OCI-LY1 (cell line): ENCODE data around the gene ACAD8.
A peak's percentile ranks its signal among the peaks of the same experiment; 100 is the strongest.

Source experiments
- H2AFZ ChIP-seq: fragments of 200-600 bp; sonication (generic), shearing (Covaris generic); 2 replicates; pipeline ENCODE4 v1.6.0; 2014; ENCODE audit warnings: antibody characterized with exemption, mild to moderate bottlenecking, low read length
- H3F3A ChIP-seq: fragments of 200-600 bp; sonication (generic), shearing (Covaris generic); 2 replicates; pipeline ENCODE4 v1.6.0; 2014; ENCODE audit warnings: mild to moderate bottlenecking, antibody characterized with exemption, low read length, moderate library complexity; ENCODE audit not compliant: insufficient read depth
- H3K27ac ChIP-seq: fragments of 200-600 bp; sonication (generic); 2 replicates; pipeline ENCODE4 v1.5.1; 2014; ENCODE audit warnings: low read length, mixed run types, mild to moderate bottlenecking, low read depth; ENCODE audit not compliant: poor library complexity, severe bottlenecking
- H3K27me3 ChIP-seq: fragments of 200-600 bp; sonication (generic); 2 replicates; pipeline ENCODE4 v1.6.0; 2014; ENCODE audit warnings: antibody characterized with exemption, mild to moderate bottlenecking, low read length, moderate library complexity; ENCODE audit not compliant: insufficient read depth
- H3K36me3 ChIP-seq: fragments of 200-600 bp; sonication (generic); 2 replicates; pipeline ENCODE4 v1.6.1; 2014; ENCODE audit warnings: mild to moderate bottlenecking, antibody characterized with exemption, low read length, moderate library complexity, mixed read lengths; ENCODE audit not compliant: insufficient read depth
- H3K4me1 ChIP-seq: fragments of 200-600 bp; sonication (generic); 2 replicates; pipeline ENCODE4 v1.5.1; 2014; ENCODE audit warnings: mild to moderate bottlenecking, low read length, moderate library complexity; ENCODE audit not compliant: insufficient read depth, severe bottlenecking
- H3K4me2 ChIP-seq: fragments of 200-600 bp; sonication (generic), shearing (Covaris generic); 2 replicates; pipeline ENCODE4 v1.6.1; 2014; ENCODE audit warnings: low read length
- H3K4me3 ChIP-seq: fragments of 200-600 bp; sonication (generic); 2 replicates; pipeline ENCODE4 v1.5.1; 2014; ENCODE audit warnings: low read length, low read depth, mild to moderate bottlenecking, mixed read lengths; ENCODE audit not compliant: poor library complexity, severe bottlenecking
- H3K79me2 ChIP-seq: fragments of 200-600 bp; shearing (Covaris generic); 2 replicates; pipeline ENCODE4 v1.6.1; 2016; ENCODE audit warnings: mixed run types, low read length, mixed read lengths; ENCODE audit not compliant: insufficient read depth
- H3K9ac ChIP-seq: fragments of 200-600 bp; sonication (generic), shearing (Covaris generic); 2 replicates; pipeline ENCODE4 v1.6.1; 2014; ENCODE audit warnings: mild to moderate bottlenecking, low read length, mixed read lengths
- H3K9me2 ChIP-seq: fragments of 200-600 bp; sonication (generic), shearing (Covaris generic); 2 replicates; pipeline ENCODE4 v1.6.1; 2014; ENCODE audit warnings: low read depth, mild to moderate bottlenecking, low read length, mixed read lengths
- H3K9me3 ChIP-seq: fragments of 200-600 bp; shearing (Covaris generic); 2 replicates; pipeline ENCODE4 v1.6.1; 2014; ENCODE audit warnings: low read length, mixed read lengths
- H4K20me1 ChIP-seq: fragments of 200-600 bp; sonication (generic), shearing (Covaris generic); 2 replicates; pipeline ENCODE4 v1.6.0; 2016; ENCODE audit warnings: mild to moderate bottlenecking, low read length; ENCODE audit not compliant: insufficient read depth
- EZH2 ChIP-seq: fragments of 200-600 bp; sonication (generic), shearing (Covaris generic); IDR thresholded peaks from 2 replicates; pipeline ENCODE4 v1.8.0; 2017; ENCODE audit warnings: borderline replicate concordance, mixed run types, mild to moderate bottlenecking, antibody characterized with exemption, low read length, moderate library complexity, mixed read lengths
- TF ChIP-seq, protein P1 (sequence below): fragments of 200-600 bp; sonication (generic), shearing (Covaris generic); IDR thresholded peaks from 2 replicates; pipeline ENCODE4 v1.5.1; 2017; ENCODE audit warnings: mild to moderate bottlenecking, antibody characterized with exemption, low read length, moderate library complexity, mixed read lengths

The ACAD8 gene

GRCh38 chr11:134223121-134223520 lies 30.2 kb upstream of the ACAD8 start:
- Histone ChIP-seq H3K36me3 (peaks cover 33% of the 10 kb centered on the region), H2AFZ (no peak overlapping the region), H3K4me1 (peaks cover 32% of the 10 kb centered on the region), H3F3A (no peaks in the 10 kb centered on the region), H3K4me3 (peak overlapping the region; percentile 90), H3K9ac (peak overlapping the region; percentile 77), H4K20me1 (no peaks in the 10 kb centered on the region), H3K4me2 (peak overlapping the region; percentile 95), H3K9me3 (no peaks in the 10 kb centered on the region), H3K79me2 (peaks cover 30% of the 10 kb centered on the region), H3K27me3 (peaks cover 11% of the 10 kb centered on the region; the same call in 1 of the 2 replicates), H3K27ac (no peak overlapping the region), H3K9me2 (no peaks in the 10 kb centered on the region)
- TF ChIP-seq EZH2, result no peak
- TF ChIP-seq, protein P1, sequence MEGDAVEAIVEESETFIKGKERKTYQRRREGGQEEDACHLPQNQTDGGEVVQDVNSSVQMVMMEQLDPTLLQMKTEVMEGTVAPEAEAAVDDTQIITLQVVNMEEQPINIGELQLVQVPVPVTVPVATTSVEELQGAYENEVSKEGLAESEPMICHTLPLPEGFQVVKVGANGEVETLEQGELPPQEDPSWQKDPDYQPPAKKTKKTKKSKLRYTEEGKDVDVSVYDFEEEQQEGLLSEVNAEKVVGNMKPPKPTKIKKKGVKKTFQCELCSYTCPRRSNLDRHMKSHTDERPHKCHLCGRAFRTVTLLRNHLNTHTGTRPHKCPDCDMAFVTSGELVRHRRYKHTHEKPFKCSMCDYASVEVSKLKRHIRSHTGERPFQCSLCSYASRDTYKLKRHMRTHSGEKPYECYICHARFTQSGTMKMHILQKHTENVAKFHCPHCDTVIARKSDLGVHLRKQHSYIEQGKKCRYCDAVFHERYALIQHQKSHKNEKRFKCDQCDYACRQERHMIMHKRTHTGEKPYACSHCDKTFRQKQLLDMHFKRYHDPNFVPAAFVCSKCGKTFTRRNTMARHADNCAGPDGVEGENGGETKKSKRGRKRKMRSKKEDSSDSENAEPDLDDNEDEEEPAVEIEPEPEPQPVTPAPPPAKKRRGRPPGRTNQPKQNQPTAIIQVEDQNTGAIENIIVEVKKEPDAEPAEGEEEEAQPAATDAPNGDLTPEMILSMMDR, result no peak

- Histone ChIP-seq H4K20me1 (no peaks in the 10 kb centered on the region), H3K4me2 (peak within 1 kb of the TSS; percentile 95), H3K4me3 (peak within 1 kb of the TSS; percentile 90), H3K9ac (peak within 1 kb of the TSS; percentile 86), H2AFZ (no peak within 1 kb of the TSS), H3K27ac (peak within 1 kb of the TSS; percentile 77), H3K27me3 (peaks cover 11% of the 10 kb centered on the region; the same call in 1 of the 2 replicates), H3K4me1 (peaks cover 32% of the 10 kb centered on the region), H3K36me3 (peaks cover 24% of the 10 kb centered on the region), H3K9me2 (no peaks in the 10 kb centered on the region), H3K79me2 (peaks cover 30% of the 10 kb centered on the region), H3K9me3 (no peaks in the 10 kb centered on the region), H3F3A (no peaks in the 10 kb centered on the region)
- TF ChIP-seq EZH2, result no peak
- TF ChIP-seq, protein P1, result no peak
Measured at GRCh38 chr11:134223836-134224709, 29.3 kb upstream of the ACAD8 start, which contains the start of the genes NCAPD3 and VPS26B. NCAPD3 (minus strand) TSS chr11:134223967; CDS start chr11:134223926, 41 bp downstream. VPS26B (plus strand) TSS chr11:134224671; CDS start chr11:134225123, 452 bp downstream.

DNA sequence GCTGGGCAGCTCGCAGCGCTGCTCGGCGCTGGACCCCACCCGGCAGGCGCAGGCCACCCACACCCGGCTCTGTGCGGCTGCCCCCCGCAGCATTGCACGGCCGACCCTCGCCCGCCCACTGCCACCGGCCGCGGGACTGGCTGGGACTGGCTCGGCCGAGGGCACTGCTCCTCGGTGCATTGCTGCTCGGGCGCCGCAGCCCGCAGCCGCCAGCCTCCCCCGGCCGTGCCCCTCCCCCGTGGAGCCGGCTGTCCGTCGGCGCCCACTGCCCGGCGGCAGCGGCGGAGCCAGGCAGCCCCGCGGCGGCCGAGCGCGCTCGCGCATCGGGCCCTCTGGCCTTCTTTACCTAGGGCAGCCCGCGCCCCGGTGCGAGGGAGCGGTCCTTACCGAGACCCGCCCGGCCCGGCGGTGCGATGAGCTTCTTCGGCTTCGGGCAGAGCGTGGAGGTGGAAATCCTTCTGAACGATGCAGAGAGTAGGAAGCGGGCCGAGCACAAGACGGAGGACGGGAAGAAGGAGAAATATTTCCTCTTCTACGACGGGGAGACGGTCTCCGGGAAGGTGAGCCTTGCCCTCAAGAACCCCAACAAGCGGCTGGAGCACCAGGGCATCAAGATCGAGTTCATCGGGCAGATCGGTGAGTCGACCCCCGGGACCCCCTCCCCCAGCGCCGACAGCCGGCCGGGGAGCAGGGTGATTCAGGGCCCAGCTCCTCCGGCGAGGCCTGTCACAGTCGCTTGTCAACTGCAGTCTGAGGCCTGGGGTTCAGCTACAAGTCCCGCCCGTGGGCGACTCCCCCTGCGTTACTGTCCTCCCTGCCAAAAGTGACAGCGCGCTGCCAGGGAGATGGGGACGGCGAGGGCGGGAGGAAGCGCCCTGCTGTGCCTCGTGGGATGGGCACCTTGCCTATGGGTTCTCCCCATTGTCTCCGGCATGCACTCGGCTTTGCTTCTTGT lies 28.4 kb upstream of the ACAD8 start:
- Histone ChIP-seq H3K27me3 (peaks cover 12% of the 10 kb centered on the region; the same call in 1 of the 2 replicates), H3K4me3 (peak overlapping the region; percentile 90), H3K4me2 (peak overlapping the region; percentile 87), H3K9me3 (no peaks in the 10 kb centered on the region), H3F3A (no peaks in the 10 kb centered on the region), H3K9me2 (no peaks in the 10 kb centered on the region), H3K36me3 (peaks cover 18% of the 10 kb centered on the region; the same call in 1 of the 2 replicates), H3K27ac (no peak overlapping the region), H3K79me2 (peaks cover 30% of the 10 kb centered on the region), H3K4me1 (peaks cover 32% of the 10 kb centered on the region), H2AFZ (no peak overlapping the region), H4K20me1 (no peaks in the 10 kb centered on the region), H3K9ac (peak overlapping the region; percentile 60)
- TF ChIP-seq, protein P1, result no peak
- TF ChIP-seq EZH2, result no peak
